ENCODE results near the gene KLF1.

Gene KLF1

DNA sequence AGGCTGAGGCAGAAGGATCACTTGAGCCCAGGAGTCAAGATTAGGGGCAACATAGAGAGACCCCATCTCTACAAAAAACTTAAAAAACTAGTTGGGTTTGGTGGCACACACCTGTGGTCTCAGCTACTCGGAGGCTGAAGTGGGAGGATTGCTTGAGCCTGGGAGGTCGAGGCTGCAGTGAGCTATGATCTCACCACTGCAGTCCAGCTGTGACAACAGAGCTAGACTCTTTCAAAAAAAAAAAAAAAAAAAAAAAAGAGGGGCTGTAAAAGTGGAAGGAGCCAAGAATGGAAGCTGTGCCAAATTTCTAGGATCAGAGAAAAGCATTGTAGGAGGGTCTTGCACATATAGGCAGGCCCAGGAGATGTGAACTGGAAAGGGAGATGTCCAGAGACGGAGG is 15.3 kb downstream of the KLF1 start (continued):
- TF ChIP-seq, protein P1, sequence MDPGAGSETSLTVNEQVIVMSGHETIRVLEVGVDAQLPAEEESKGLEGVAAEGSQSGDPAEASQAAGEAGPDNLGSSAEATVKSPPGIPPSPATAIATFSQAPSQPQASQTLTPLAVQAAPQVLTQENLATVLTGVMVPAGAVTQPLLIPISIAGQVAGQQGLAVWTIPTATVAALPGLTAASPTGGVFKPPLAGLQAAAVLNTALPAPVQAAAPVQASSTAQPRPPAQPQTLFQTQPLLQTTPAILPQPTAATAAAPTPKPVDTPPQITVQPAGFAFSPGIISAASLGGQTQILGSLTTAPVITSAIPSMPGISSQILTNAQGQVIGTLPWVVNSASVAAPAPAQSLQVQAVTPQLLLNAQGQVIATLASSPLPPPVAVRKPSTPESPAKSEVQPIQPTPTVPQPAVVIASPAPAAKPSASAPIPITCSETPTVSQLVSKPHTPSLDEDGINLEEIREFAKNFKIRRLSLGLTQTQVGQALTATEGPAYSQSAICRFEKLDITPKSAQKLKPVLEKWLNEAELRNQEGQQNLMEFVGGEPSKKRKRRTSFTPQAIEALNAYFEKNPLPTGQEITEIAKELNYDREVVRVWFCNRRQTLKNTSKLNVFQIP (CRISPR knock-in tag; IDR thresholded peaks at IDR 0.05; ENCODE audit: borderline replicate concordance, low read depth): no peak
- no peak for TF ChIP-seq TCF4 (CRISPR knock-in tag; IDR thresholded peaks at IDR 0.05; ENCODE audit: borderline replicate concordance)
- no peak for TF ChIP-seq ZNF565 (CRISPR knock-in tag; conservative IDR thresholded peaks at IDR 0.05; ENCODE audit: low read depth)
- no peak for TF ChIP-seq ESRRG (CRISPR knock-in tag; IDR thresholded peaks at IDR 0.05)
- no peak for TF ChIP-seq RARB (CRISPR knock-in tag; IDR thresholded peaks at IDR 0.05)
- TF ChIP-seq, protein P2, sequence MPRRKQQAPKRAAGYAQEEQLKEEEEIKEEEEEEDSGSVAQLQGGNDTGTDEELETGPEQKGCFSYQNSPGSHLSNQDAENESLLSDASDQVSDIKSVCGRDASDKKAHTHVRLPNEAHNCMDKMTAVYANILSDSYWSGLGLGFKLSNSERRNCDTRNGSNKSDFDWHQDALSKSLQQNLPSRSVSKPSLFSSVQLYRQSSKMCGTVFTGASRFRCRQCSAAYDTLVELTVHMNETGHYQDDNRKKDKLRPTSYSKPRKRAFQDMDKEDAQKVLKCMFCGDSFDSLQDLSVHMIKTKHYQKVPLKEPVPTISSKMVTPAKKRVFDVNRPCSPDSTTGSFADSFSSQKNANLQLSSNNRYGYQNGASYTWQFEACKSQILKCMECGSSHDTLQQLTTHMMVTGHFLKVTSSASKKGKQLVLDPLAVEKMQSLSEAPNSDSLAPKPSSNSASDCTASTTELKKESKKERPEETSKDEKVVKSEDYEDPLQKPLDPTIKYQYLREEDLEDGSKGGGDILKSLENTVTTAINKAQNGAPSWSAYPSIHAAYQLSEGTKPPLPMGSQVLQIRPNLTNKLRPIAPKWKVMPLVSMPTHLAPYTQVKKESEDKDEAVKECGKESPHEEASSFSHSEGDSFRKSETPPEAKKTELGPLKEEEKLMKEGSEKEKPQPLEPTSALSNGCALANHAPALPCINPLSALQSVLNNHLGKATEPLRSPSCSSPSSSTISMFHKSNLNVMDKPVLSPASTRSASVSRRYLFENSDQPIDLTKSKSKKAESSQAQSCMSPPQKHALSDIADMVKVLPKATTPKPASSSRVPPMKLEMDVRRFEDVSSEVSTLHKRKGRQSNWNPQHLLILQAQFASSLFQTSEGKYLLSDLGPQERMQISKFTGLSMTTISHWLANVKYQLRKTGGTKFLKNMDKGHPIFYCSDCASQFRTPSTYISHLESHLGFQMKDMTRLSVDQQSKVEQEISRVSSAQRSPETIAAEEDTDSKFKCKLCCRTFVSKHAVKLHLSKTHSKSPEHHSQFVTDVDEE (CRISPR knock-in tag; IDR thresholded peaks at IDR 0.05): no peak

DNA sequence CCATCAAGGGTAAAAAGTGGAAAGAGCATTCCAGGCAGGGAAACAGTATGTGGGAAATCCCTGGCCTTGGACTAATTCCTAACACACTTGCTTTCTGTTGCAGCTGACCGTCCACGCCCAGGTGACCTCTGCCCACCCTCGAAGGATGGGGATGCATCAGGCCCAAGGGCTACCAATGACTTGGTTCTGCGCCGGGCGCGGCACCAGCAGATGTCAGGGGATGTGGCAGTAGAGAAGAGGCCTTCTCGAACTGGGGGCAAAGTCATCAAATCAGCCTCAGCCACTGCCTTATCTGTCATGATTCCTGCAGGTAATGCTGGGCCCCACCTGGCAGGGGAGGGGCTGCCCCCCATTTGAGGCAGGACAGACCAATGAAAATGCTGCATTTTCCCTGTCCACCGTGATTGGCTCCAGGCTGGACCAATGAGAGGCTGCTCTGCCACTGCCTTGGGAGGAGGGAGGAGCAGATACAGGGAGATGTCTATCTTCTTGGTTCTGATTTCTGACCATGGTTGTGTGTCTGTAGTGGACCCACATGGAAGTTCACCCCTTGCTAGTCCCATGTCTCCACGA is 18.4 kb downstream of the KLF1 start:
- ATAC-seq: peak; percentile 27; the same call in 2 of the 3 replicates
- TF ChIP-seq ZFP3 (CRISPR knock-in tag; IDR thresholded peaks at IDR 0.05): no peak
- TF ChIP-seq ISL1 (CRISPR knock-in tag; IDR thresholded peaks at IDR 0.05): no peak
- no peak for TF ChIP-seq OSR1 (CRISPR knock-in tag; IDR thresholded peaks at IDR 0.05)
- TF ChIP-seq, protein P3, sequence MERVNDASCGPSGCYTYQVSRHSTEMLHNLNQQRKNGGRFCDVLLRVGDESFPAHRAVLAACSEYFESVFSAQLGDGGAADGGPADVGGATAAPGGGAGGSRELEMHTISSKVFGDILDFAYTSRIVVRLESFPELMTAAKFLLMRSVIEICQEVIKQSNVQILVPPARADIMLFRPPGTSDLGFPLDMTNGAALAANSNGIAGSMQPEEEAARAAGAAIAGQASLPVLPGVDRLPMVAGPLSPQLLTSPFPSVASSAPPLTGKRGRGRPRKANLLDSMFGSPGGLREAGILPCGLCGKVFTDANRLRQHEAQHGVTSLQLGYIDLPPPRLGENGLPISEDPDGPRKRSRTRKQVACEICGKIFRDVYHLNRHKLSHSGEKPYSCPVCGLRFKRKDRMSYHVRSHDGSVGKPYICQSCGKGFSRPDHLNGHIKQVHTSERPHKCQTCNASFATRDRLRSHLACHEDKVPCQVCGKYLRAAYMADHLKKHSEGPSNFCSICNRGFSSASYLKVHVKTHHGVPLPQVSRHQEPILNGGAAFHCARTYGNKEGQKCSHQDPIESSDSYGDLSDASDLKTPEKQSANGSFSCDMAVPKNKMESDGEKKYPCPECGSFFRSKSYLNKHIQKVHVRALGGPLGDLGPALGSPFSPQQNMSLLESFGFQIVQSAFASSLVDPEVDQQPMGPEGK (CRISPR knock-in tag; IDR thresholded peaks at IDR 0.05; ENCODE audit: borderline replicate concordance): no peak
- no peak for TF ChIP-seq PPARA (CRISPR knock-in tag; IDR thresholded peaks at IDR 0.05; ENCODE audit: borderline replicate concordance)
- TF ChIP-seq GLIS3 (CRISPR knock-in tag; IDR thresholded peaks at IDR 0.05): no peak
- TF ChIP-seq BACH2 (CRISPR knock-in tag; IDR thresholded peaks at IDR 0.05; ENCODE audit: borderline replicate concordance): no peak
- no peak for TF ChIP-seq SNAI2 (CRISPR knock-in tag; IDR thresholded peaks at IDR 0.05)
- TF ChIP-seq ESRRG (CRISPR knock-in tag; IDR thresholded peaks at IDR 0.05): no peak
- TF ChIP-seq ZC3H10 (CRISPR knock-in tag; IDR thresholded peaks at IDR 0.05): no peak
- TF ChIP-seq, protein P2 (CRISPR knock-in tag; IDR thresholded peaks at IDR 0.05): no peak
- TF ChIP-seq, protein P4, sequence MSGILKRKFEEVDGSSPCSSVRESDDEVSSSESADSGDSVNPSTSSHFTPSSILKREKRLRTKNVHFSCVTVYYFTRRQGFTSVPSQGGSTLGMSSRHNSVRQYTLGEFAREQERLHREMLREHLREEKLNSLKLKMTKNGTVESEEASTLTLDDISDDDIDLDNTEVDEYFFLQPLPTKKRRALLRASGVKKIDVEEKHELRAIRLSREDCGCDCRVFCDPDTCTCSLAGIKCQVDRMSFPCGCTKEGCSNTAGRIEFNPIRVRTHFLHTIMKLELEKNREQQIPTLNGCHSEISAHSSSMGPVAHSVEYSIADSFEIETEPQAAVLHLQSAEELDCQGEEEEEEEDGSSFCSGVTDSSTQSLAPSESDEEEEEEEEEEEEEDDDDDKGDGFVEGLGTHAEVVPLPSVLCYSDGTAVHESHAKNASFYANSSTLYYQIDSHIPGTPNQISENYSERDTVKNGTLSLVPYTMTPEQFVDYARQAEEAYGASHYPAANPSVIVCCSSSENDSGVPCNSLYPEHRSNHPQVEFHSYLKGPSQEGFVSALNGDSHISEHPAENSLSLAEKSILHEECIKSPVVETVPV (CRISPR knock-in tag; IDR thresholded peaks at IDR 0.05): no peak

DNA sequence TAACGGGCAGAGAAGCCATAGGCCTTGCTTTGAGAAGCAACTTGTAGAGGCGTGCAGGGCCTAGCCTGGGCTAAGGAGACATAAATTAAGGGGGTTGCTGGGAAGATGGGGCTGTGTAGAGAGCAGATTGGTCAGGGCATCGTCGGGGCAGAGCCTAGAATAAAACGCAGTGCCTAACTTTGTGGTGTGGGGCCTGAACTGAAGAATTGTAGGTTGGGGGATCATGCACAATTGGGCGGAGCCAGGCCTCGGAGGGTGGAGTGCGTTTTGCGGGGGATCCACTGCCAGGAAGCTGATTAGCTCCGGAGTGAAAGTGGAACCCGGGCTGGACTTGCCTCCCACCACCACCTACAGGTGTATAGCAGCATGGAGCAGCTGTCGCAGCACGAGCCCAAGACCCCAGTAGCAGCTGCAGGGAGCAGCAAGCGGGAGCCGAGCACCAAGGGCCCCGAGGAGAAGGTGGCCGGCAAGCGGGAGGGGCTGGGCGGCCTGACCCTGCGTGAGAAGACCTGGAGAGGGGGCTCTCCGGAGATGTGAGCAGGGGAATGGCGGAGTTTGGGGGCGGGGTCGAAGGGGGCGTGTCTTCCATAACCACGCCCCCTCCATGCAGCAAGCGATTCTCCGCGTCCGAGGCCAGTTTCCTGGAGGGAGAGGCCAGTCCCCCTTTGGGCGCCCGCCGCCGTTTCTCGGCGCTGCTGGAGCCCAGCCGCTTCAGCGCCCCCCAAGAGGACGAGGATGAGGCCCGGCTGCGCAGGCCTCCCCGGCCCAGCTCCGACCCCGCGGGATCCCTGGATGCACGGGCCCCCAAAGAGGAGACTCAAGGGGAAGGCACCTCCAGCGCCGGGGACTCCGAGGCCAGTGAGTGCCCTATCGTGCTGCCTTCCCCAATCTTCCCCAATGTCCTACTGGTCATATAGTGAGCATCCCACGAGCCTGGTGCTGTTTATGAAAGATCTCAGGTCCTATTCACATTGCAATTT is 19.6 kb downstream of the KLF1 start:
- no peak for ATAC-seq

More for the DNA sequence above, 19.6 kb downstream of the KLF1 start:
- TF ChIP-seq PPARA (CRISPR knock-in tag; IDR thresholded peaks at IDR 0.05; ENCODE audit: borderline replicate concordance): no peak
- no peak for TF ChIP-seq ZFP3 (CRISPR knock-in tag; IDR thresholded peaks at IDR 0.05)
- TF ChIP-seq ZNF565 (CRISPR knock-in tag; conservative IDR thresholded peaks at IDR 0.05; ENCODE audit: low read depth): no peak
- no peak for TF ChIP-seq ZFP30 (CRISPR knock-in tag; IDR thresholded peaks at IDR 0.05)
- TF ChIP-seq GLIS3 (CRISPR knock-in tag; IDR thresholded peaks at IDR 0.05): no peak
- TF ChIP-seq TCF4 (CRISPR knock-in tag; IDR thresholded peaks at IDR 0.05; ENCODE audit: borderline replicate concordance): no peak
